Measurements from ENCODE around the gene DHRS12. TPM values are rescaled to one million over a fixed set of nuclear protein-coding genes. Genes with fewer than 3 reads are reported as not detected.
A peak's percentile ranks its signal among the peaks of the same experiment; 100 is the strongest.

DHRS12 gene
- total RNA-seq, 1 experiment from 2014 or later, result 8.8 TPM

DNA sequence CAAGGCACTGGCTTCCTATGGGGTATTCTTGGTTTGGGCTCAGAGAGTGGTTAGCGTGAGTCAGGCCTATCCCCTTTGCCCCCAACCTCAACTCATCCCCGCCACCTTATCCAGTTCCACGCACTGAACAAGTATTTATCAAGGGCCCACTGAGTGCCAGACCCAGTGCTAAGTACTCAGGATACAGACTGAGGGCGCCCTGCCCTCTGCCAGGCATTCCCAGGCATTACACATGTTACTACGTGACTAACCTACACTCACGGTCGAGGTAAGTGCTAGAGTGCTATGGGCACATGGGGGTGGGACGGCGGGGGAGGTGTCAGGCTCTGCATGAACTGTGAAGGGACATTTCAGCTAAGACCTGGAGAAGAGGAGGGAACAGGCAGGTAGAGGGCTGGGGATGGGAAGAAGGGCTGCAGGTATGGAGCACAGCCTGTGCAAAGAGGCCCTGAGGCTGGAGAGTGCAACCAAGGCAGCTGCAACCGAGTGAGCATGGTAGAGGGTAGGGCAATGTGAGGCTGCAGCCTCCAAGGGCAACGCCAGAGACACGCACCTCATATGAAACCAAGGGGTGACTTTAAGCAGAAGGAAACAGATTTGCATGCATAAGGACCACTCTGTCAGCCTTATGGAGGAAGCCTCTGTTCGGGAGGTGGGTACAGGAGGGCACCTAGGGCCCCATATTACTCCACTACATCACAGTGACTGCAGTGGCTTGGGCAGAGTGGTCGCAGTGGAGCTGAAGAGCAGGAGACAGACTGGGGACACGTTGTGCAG, 22.5 kb downstream of the DHRS12 start:
- Histone ChIP-seq H3K4me2 (ENCODE audit: insufficient read depth, insufficient read length, low read length) (no peak overlapping the region), H3K27me3 (ENCODE audit: insufficient read depth, low read length) (no peaks in the 10 kb centered on the region), H3T11ph (ENCODE audit: low read length) (no peak overlapping the region), H4K20me1 (ENCODE audit: control insufficient read depth, insufficient read depth, insufficient read length) (no peaks in the 10 kb centered on the region), H3K23ac (ENCODE audit: insufficient read length, low read depth, low read length) (no peak overlapping the region), H3K9ac (ENCODE audit: extremely low read depth, insufficient read length, low read length) (no peak overlapping the region), H3K14ac (ENCODE audit: insufficient read depth, low read length) (no peak overlapping the region), H2BK120ac (ENCODE audit: low read depth, low read length, poor library complexity, severe bottlenecking) (no peak overlapping the region), H3K23me2 (ENCODE audit: insufficient read length, low read depth, low read length, poor library complexity, severe bottlenecking) (no peaks in the 10 kb centered on the region), H3K9me3 (ENCODE audit: control insufficient read depth, low read depth, low read length) (no peaks in the 10 kb centered on the region), H3K4me1 (ENCODE audit: insufficient read depth, low read length) (no peaks in the 10 kb centered on the region), H2BK15ac (ENCODE audit: low read depth, low read length) (no peak overlapping the region), H3K27ac (ENCODE audit: insufficient read length, low read depth, low read length) (no peak overlapping the region), H3K56ac (ENCODE audit: insufficient read length, low read depth, low read length) (no peak overlapping the region), H3K79me2 (ENCODE audit: insufficient read depth, low read length) (no peaks in the 10 kb centered on the region), H2BK5ac (ENCODE audit: insufficient read length, low read length) (no peak overlapping the region), H3K18ac (ENCODE audit: insufficient read length, low read depth, low read length) (no peak overlapping the region), H3K79me1 (ENCODE audit: insufficient read depth, low read depth, low read length, poor library complexity, severe bottlenecking) (no peaks in the 10 kb centered on the region), H4K8ac (replicated peaks; ENCODE audit: insufficient read length, low read depth, low read length) (no peak overlapping the region), H4K91ac (ENCODE audit: insufficient read length, low read depth, low read length) (no peak overlapping the region), H2BK20ac (ENCODE audit: low read depth, low read length, poor library complexity, severe bottlenecking) (no peak overlapping the region), H2BK12ac (ENCODE audit: insufficient read length, low read depth, low read length) (no peak overlapping the region), H2AFZ (ENCODE audit: low read length) (no peak overlapping the region), H4K5ac (ENCODE audit: insufficient read length, low read depth, low read length) (no peak overlapping the region), H2AK5ac (ENCODE audit: insufficient read length, low read length) (no peak overlapping the region), H3K4ac (ENCODE audit: low read depth, low read length) (no peak overlapping the region)
- H3K4me1 Mint-ChIP-seq, result peaks cover 13 to 20% of the 10 kb centered on the region in 2 experiments
- peak; percentile 57 for DNase-seq
- WGBS (ENCODE audit: extremely low coverage, insufficient read length, low lambda C conversion rate), result no CpG with 5 or more reads among the region's 15 CpGs
- peaks cover 0 to 6% (median 2%) of the 10 kb centered on the region in 3 experiments; a peak in 3 of 7 replicates for H3K36me3 Mint-ChIP-seq (ENCODE audit: insufficient read depth in 1 of 3, low read depth in 3 of 3)
- no peaks in the 10 kb centered on the region for H3K27me3 Mint-ChIP-seq (ENCODE audit: low read depth)
- H3K9me3 Mint-ChIP-seq, result no peaks in the 10 kb centered on the region
- TF ChIP-seq, protein P1, sequence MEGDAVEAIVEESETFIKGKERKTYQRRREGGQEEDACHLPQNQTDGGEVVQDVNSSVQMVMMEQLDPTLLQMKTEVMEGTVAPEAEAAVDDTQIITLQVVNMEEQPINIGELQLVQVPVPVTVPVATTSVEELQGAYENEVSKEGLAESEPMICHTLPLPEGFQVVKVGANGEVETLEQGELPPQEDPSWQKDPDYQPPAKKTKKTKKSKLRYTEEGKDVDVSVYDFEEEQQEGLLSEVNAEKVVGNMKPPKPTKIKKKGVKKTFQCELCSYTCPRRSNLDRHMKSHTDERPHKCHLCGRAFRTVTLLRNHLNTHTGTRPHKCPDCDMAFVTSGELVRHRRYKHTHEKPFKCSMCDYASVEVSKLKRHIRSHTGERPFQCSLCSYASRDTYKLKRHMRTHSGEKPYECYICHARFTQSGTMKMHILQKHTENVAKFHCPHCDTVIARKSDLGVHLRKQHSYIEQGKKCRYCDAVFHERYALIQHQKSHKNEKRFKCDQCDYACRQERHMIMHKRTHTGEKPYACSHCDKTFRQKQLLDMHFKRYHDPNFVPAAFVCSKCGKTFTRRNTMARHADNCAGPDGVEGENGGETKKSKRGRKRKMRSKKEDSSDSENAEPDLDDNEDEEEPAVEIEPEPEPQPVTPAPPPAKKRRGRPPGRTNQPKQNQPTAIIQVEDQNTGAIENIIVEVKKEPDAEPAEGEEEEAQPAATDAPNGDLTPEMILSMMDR (conservative IDR thresholded peaks at IDR 0.05), result peak; percentile 65
- no peak overlapping the region for H3K4me3 Mint-ChIP-seq
- peak overlapping the region in 2 of 3 experiments; percentile 44 to 61; a peak in 2 of 7 replicates for H3K27ac Mint-ChIP-seq
